HCEC 1CT (cell line): ENCODE data around the gene SLC25A12.
"Not testable (repeated sequence)": the region's sequence is repeated elsewhere in the genome, so short reads cannot be mapped to it uniquely, and the experiment has no call there.

Experiments used
- DNase-seq: peaks from one replicate; pipeline ENCODE4 v3.0.0-alpha.2; 2017

The SLC25A12 gene

DNA sequence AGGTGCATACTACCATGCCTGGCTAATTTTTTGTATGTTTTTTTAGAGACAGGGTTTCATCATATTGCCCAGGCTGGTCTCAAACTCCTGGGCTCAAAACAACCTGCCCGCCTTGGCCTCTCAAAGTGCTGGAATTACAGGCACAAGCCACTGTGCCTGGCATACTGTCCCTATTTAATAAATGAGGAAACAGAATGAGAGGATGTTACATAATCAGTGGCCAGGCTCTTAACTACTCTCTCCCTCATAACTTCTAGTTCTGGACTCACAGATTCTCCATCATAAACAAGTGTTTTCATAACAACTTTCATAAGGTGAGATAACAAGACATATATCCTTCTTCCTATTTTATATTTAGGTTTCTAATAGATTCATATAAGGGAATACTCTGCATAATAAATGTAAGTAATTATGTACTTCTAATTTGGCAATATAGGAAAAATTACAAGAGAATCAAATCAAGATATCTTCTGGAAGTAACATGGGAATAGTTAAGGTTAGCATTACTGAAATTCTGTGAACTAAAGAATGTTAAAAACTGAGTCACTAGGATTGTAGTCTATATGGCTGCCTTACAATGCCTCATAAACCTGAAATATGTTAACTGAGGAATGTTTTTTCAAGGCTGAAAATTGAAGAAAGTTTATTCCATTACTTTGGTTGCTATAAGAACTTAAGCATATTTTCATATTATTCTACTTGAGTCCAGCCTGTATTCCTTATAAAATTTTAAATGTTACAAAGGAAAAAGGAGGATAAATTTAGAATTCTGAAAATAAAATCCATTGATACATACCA lies 71.3 kb downstream of the SLC25A12 start:
- DNase-seq: no peak

DNA sequence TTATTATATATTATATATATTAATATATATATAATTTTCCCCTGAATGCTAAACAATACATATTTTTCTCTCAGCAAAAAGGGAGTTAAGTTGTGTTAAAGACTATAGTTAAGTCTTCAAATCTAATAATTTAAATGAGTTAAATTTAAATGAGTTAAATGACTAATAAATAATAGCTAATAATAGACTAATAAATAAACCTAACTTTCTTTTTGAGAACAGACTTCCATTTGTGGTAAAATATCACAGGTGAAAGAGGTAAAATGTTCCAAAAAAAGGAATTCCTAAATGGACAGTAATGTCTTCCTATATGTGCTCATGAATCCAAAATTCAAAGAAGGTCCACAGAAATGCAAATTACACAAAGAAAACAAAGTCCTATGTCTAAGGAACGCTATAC lies 74.6 kb downstream of the SLC25A12 start:
- no peak for DNase-seq

DNA sequence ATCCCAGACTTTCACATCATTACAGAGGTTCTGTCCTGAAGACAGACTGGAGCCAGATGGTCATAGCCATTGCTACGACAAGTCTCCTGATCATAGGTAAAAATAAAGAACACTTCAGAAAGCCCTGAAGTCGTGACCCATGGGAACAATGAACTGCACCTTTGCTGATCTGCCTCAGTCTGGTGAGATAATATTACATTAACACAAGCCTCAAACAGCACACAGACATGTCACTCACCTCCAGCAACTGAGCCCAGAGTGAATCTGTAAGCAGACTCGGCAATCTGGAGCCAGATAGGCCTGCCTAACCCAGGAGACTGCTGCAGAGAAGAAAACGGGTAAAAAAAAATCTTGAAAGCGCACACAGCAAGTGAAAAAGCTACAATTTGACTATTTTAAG lies 79.2 kb downstream of the SLC25A12 start:
- DNase-seq: no peak

DNA sequence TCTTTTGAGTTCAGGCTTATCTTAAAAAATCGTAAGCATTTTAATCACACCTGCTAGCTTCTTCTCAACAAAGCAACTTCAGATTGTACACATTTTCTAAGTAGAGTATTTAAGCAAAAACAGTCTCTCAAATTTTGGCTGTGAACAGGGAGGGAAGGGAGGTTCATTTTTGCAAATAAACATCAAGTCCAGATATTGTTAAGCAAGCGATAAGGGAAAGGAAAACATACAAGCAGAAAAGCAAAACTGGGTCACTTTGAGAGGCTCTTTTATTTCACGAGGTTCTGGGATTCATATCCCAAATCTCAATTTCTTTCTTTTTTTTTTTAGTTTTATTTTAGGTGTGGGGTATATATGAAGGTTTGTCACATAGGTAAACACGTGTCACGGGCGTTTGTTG lies 79.9 kb downstream of the SLC25A12 start:
- DNase-seq: no peak

DNA sequence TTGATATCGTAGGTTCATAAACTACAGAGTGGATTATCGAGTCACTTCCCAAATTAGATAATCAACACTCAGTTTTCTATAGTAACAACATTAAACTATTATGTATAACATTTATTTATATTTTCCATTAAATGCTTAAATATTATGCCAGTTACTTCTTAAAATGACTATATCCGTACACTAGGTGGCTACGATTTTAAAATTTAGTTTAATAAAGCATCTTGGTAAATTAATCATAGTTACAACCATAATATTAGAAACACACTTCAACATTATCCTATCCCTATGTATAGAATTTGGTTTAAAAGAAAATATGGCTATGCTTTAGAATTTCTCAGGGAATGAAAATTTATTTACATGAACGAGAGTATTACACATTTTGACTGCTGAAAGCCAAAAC lies 80.3 kb downstream of the SLC25A12 start:
- no peak for DNase-seq

DNA sequence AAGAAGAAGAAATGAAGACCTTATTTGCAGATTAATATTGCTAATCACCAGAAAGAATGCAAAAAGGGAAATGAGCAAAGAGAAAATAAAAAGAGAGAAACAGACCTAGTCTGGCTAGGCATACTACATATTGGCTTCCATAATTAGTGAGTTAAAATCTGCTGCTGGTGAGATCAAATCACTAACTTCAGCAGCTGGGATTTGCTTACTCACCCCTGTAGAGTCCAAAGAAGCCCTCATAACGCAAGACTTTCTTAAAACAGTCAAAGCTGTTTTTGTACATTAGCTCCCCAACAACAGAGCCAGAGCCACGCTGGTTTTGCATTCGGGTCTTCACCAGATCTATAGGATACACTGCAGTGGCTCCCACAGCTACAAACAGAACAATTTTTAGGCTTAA lies 80.9 kb downstream of the SLC25A12 start:
- no peak for DNase-seq

DNA sequence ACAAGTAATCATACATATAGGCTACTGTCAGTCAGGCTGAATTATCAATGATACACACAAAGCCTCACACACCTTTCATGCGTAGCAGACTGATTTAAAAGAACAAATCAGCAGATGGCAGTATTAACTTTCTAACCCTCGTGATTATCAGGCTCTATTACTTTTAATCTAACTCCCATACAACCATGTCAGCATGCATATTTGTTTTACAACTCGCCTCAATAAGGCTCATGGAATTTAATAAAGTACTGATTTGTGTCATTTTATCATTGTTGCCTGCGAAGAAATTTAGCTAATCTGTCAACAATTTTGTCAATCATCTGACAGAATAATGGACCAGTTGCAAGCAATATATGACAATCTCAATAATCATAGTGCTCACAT lies 82.8 kb downstream of the SLC25A12 start:
- peak; percentile 30 for DNase-seq

DNA sequence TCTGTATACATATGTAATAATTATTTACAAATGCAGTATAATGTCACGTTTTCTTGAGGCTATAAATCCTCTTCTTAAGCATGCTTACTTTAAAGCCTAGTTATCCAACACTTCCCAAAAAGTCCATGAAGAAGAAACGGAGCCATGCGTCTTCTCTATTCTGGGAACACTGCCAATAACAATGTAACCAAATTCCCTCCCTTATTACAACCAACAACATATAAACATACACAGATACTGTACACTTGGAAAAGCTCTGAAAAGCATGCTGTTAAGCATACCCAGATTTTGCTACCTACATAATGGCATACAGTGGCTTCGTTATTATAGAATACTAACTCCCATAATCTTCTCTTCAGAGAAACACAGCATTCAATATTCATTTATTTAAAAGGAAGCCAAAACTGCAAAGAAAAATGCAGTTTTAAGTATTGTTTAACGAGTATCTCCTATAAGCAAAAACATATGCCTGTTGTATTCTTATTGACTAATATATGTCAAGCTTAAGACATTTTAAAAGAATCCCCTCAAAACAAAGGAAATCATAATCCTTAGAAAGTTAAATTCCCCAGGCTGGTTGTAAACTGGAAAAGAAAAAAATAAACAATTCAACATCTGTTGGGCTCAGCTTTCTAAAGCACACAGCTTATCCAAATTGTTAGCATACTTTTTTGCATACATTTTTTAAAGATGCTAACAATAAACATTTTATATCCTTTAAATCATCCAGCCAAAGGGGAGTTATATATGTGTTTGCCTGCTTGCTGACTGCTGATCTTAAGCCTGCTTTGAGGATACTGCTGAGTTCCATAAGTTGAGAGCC lies 83.4 kb downstream of the SLC25A12 start:
- DNase-seq: peak; percentile 34

DNA sequence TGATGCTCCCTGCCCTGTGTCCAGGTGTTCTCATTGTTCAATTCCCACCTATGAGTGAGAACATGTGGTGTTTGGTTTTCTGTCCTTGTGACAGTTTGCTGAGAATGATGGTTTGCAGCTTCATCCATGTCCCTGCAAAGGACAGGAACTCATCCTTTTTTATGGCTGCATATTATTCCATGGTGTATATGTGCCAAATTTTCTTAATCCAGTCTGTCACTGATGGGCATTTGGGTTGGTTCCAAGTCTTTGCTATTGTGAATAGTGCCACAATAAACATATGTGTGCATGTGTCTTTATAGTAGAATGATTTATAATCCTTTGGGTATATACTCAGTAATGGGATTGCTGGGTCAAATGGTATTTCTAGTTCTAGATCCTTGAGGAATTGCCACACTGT lies 85.2 kb downstream of the SLC25A12 start:
- DNase-seq: not testable (repeated sequence)

DNA sequence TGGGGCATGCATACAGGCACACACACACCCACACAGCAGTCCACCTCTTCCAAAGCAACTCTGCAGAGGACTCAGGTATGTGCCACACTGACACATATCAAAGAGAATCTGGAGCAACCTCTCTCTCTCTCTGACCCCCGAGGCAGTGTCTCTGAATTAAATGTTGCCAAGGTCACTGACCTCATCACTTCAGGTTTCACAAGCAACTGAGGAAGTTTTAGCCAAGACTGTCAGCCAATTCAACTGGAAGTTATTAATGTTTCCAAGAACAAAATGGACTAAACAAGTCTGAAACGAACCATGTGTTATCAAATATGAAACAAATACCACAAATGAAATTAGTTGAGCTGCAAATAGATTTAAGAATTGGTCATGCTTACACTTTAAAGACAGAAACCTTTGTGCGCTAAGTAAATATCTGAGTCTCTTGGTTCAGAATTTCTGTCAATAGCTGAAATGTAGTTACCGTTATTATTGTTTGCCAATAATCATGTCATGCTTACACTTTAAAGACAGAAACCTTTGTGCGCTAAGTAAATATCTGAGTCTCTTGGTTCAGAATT lies 86.1 kb downstream of the SLC25A12 start:
- no peak for DNase-seq

DNA sequence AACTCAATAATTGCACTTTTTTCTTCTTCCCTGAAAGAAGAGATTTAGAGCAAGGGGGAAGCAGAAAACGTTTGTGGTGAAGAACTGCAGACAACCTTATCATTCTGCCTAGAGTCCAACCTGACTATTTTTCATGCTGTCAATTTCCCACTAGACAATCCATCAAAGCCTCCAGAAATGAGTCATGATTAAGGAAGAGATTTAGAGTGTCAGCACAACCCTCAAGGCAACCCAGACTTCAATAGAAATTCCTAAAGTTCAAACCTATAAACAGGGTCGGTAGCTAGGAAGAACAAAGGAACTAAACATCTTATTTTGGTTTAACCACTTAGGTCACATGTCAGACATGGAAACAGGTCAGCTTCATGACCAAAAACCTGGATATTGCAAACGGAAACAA lies 86.9 kb downstream of the SLC25A12 start:
- no peak for DNase-seq

DNA sequence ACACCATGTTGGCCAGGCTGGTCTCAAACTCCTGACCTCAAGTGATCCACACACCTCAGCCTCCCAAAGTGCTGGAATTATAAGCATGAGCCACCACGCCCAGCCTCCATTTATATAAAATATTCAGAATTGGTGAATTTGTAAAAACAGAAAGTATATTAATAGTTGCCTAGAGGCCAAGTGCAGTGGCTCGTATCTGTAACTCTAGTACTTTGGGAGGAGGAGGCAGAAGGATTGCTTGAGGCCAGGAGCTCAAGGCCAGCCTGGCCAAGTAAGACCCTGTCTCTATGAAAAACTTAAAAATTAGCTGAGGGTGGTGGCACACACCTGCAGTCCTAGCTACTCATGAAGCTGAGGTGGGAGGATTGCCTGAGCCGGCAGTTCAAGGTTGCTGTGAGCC lies 89.6 kb downstream of the SLC25A12 start:
- no peak for DNase-seq

DNA sequence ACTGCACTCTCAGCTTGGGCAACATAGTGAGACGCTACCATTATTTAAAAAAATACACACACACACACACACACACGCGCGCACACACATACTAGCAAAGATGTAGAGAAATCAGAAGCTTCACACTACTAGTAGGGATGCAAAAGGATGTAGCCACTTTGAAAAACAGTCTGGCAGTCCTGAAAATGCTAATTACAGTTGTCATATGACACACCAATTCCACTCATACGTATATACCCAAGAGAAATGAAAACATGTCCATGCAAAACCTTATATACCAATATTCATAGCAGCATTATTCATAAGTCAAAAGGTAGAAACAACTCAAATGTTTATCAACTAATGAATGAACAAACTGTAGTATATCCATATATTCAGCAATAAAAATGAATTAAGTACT lies 90.3 kb downstream of the SLC25A12 start:
- DNase-seq: no peak

DNA sequence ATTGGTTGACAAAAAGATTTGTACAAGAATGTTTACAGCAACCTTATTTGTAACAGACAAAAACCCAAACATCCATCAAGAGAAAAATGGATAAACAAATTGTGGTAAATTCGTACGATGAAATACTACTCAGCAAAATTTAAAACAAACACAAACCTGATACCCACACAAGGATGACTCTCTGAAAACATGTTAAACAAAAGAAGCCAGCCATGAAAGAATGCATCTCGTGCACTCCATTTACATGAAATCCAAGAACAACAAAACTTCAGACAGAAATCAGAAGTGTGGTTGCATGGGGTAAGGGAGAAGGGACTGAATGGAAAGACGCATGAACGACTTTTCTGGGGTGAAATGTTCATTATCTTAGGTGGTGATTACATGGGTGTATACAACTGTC lies 93.4 kb downstream of the SLC25A12 start:
- DNase-seq: no peak

DNA sequence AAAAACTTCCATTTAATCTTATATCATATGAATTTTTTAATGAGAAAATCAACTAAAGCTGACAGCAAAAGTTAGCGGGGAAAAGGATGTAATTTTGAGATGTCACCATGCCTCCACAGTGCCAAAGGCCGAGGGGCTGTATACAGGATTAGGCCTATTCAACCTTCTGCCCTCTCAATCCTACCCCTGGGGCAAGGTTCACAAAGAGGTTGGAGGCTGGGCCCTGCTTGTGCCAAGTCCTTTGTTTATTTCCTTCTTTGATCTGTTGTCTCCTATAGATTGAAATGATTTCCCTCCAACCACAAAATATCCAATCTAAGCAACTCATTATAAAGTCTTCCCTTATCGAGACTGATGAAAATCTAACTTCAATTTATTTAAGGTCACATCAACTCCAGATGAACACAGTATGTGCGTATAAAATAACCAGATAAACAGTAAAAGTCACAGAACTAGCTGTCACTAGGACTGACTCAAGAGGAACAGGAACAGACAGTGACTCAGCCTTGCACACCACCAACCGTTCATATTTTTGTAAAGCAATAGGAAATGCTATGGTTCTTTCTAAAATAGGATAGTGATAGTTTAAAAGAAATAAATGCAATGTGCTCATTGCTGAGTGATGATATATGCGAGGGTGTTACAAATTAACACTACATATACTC lies 95.8 kb downstream of the SLC25A12 start:
- DNase-seq: peak; percentile 49

DNA sequence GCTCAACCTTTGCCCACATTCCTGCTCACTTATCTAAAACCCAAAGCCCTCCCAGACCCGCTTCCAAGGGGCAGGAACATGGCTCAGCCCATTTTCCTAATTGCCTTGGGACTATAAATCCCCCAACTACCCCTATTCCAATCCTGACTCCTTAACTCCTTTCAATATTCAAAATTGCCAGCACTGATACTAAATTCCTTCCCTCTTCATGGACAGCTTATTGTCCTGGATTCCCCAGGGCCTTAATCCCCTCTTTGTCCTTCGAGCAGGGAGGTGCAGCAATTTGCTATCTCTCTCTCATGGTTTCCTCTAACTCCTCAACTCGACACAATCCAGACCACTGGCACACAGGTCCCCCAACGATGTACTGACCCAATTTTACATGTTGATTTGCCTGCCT lies 99.1 kb downstream of the SLC25A12 start:
- no peak for DNase-seq

DNA sequence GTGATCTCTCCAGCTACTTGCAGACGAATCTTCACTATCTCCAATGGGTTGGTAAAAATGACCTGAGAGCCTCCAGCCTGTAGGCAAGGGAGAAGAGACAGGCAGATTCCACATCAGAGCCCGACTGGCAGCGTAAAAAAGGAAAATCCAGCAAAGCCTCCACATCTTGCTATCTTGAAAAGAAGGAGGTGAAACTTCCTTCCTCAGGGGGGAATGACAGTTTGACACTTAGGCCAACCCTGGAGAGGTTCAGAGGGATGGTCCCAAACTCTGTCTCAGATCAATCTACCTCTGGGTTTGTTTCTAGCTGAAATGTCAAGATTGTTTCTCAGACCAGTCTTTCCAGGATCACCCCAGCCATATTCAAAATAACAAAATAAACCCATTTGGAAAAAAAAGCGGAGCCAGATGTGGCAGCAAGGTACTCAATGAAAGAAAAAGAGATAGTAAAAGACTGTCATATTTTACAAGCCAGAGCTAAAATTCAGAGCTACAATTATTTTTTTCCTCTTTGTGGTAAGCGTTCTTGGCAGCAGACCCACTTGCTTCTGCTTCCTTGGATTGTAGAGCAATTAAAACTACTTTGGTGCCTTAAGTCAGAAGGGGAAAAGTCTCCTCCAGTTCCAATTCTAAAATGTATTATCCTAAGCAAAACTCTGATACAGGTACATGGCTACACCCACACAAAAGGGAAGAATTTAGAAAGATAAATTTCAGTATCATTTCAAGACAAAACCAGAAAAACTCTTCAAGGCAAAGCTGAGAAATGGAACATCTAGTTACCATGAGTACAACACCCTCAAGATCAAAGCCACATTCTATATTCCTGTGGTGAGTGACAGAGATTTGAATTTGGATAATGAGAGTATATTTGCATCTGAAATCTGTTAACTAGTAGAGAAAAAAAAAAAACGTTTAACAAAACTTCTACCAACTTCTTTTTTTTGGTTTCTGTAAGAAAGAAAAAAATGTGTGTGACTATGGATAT lies 100.1 kb downstream of the SLC25A12 start:
- no peak for DNase-seq

DNA sequence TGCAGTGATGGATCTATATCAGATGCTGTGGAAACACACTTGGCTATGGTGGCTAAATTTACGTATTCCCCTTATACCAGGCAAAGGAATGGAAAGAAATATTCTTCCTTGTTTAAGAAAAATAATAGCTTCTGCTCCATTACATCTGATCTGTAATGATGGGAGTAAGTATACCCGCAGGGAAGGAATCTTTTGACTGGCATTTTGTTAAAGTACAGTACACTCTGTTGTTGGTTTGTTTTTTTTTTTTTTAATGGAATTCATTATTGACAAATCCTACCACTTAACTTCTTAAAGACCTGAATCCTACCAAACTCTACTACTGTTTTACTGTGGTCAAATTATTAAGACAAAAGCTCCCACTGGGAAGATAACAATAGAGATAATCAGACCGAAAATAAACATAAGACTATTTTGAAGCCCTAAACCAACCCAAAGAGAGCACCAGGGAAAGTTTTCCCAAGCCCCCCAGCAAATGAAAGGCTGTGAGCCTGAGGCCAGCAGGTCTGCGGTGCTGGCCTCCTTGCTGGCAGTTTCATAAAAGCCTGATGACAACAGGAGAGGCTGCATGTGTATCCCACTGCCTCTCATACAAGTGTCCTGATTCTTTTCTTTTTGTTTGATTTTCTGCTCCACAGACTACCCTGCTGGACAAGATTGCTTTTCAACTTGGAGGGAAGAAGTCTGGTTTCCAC lies 101.0 kb downstream of the SLC25A12 start:
- no peak for DNase-seq

DNA sequence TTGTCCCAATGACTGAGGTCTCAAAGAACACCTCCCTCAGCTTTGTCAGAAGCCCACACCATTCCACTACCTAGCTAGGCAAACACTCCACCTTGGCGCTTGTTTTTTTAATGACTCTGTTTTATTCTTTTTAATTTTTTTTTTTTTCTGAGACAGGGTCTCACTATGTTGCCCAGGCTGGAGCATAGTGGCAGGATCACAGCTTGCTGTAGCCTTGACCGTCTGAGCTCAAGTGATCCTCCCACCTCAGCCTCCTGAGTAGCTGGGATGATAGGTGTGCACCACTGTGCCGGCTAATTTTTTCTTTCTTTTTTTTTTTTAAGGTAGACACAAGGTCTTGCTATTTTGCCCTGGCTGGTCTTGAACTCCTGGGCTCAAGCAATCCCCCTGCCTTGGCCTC lies 101.9 kb downstream of the SLC25A12 start:
- DNase-seq: no peak

DNA sequence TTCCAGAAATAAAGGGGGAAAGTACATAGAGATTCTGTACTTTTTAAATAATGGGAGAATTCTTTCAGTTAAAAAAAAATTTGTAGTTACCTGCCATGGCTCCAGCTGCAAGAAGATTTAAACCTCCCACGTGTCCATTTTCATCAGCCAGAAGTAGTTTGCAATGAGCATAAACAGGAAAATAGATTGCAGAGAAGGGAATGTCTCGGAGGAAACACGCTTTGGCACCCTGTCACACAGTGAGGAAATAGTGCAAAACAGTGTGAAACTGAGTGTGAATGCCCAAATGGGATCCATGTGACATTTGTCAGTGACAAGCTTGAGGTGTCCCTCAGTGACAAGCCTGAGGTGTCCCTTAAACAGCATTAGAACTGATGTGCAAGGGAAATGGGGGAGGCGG lies 102.7 kb downstream of the SLC25A12 start:
- no peak for DNase-seq

DNA sequence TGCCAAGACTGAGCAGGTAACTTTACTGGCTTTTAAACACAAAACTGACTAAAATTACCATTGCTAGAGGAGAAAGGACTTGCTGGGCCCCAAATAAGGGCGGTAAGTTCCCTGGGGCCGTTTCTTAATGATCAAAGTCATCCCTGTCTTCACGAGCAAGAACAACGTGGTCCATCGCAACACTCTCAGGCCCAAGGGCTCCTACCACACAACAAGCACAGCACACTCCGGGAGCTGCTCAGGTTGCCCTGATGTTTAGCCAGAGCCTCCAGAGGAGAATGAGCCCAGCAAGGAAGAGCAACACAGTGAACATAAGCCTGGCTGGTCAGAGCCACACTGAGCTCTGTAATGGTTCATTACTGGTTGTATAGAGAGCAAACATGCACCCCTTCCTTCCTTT lies 104.1 kb downstream of the SLC25A12 start:
- no peak for DNase-seq
